ENCODE measurements around the gene TBX1. TPM values are rescaled to one million over a fixed set of nuclear protein-coding genes. Genes with fewer than 3 reads are reported as not detected.
"Not testable (repeated sequence)": the region's sequence is repeated elsewhere in the genome, so short reads cannot be mapped to it uniquely, and the experiment has no call there.

TBX1 gene
- total RNA-seq, 4 donors from 2014 or later = 1.4 to 2.5 (median 1.8) TPM

- DNase-seq (ENCODE audit: extremely low spot score) = no peak
- Histone ChIP-seq H3K4me3 (no peak overlapping the region), H3K27ac (replicated peaks in 1 of 4) (no peak overlapping the region), H3K36me3 (peaks cover 0 to 29% (median 26%) of the 10 kb centered on the region in 4 donors), H3K4me1 (peaks cover 31 to 46% (median 35%) of the 10 kb centered on the region in 4 donors), H3K9me3 (no peaks in the 10 kb centered on the region), H3K27me3 (peaks cover 0 to 76% (median 5%) of the 10 kb centered on the region in 4 donors)
- TF ChIP-seq CTCF (IDR thresholded peaks at IDR 0.05) (no peak), EP300 (IDR thresholded peaks at IDR 0.05) (no peak), POLR2AphosphoS5 (IDR thresholded peaks at IDR 0.05) (no peak), POLR2A (IDR thresholded peaks at IDR 0.05; ENCODE audit: low read depth) (no peak)
- intact Hi-C loops (cut with DNase I) = no loop called here
- 98% methylated on average over 8 of the region's 15 CpGs for WGBS
These were observed 37.7 kb upstream of the TBX1 start for GRCh38 chr22:19722982-19723231.

- no peak for DNase-seq (ENCODE audit: extremely low spot score)
- TF ChIP-seq POLR2A (IDR thresholded peaks at IDR 0.05; ENCODE audit: low read depth) = no peak
- TF ChIP-seq CTCF (IDR thresholded peaks at IDR 0.05) = no peak
- no peak for TF ChIP-seq EP300 (IDR thresholded peaks at IDR 0.05)
- no peak for TF ChIP-seq POLR2AphosphoS5 (IDR thresholded peaks at IDR 0.05)
- peaks cover 0 to 73% (median 5%) of the 10 kb centered on the region in 4 donors for H3K27me3 ChIP-seq
- H3K9me3 ChIP-seq = no peaks in the 10 kb centered on the region
- H3K27ac ChIP-seq (replicated peaks in 1 of 4) = no peak within 1 kb of the TSS
- H3K4me1 ChIP-seq = peaks cover 27 to 45% (median 32%) of the 10 kb centered on the region in 4 donors
- WGBS = 61% methylated on average over 33 of the region's 80 CpGs
- peak within 1 kb of the TSS; percentile 9 to 35 (median 24) for H3K4me3 ChIP-seq
- H3K36me3 ChIP-seq = peaks cover 0 to 29% (median 26%) of the 10 kb centered on the region in 4 donors
- intact Hi-C loops (cut with DNase I) = no loop called here
These were observed 37.2 kb upstream of the TBX1 start, which contains the start of gene GP1BB for GRCh38 chr22:19723232-19723982. Gene GP1BB (plus strand): TSS chr22:19723539. CDS start chr22:19723570, 31 bp downstream.

- no peak for TF ChIP-seq CTCF (IDR thresholded peaks at IDR 0.05)
- TF ChIP-seq POLR2A (IDR thresholded peaks at IDR 0.05; ENCODE audit: low read depth) = no peak
- no peak for TF ChIP-seq EP300 (IDR thresholded peaks at IDR 0.05)
- no peak for TF ChIP-seq POLR2AphosphoS5 (IDR thresholded peaks at IDR 0.05)
- intact Hi-C loops (cut with DNase I) = no loop called here
- H3K4me3 ChIP-seq = peak overlapping the region; percentile 9 to 35 (median 24)
- 23% methylated on average over 35 of the region's 89 CpGs for WGBS
- peaks cover 0 to 29% (median 26%) of the 10 kb centered on the region in 4 donors for H3K36me3 ChIP-seq
- peaks cover 0 to 65% (median 5%) of the 10 kb centered on the region in 4 donors for H3K27me3 ChIP-seq
- H3K9me3 ChIP-seq = no peaks in the 10 kb centered on the region
- no peak for DNase-seq (ENCODE audit: extremely low spot score)
- peaks cover 19 to 38% (median 24%) of the 10 kb centered on the region in 4 donors for H3K4me1 ChIP-seq
- no peak overlapping the region for H3K27ac ChIP-seq (replicated peaks in 1 of 4)
These were observed 36.4 kb upstream of the TBX1 start for GRCh38 chr22:19723983-19724827.

DNA sequence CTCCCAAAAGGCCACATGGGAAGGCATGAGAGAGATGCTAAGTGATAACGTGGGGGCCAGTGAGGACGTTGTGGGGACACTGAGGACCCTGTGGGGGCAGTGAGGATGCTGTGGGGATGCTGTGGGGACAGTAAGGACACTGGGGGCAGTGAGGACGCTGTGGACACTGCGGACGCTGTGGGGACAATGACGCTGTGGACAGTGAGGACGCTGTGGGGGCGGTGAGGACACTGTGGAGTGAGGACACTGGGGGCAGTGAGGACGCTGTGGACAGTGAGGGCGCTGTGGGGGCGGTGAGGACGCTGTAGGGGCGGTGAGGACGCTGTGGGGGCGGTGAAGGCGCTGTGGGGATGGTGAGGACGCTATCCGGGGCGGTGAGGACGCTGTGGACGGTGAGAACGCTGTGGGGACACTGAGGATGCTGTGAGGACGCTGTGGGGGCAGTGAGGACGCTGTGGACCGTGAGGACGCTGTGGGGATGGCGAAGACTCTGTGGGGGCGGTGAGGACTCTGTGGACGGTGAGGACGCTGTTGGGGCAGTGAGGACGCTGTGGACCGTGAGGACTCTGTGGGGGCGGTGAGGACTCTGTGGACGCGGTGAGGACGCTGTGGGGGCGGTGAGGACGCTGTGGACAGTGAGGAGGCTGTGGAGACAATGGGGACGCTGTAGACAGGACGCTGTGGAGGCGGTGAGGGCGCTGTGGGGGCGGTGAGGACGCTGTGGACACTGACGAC lies 35.5 kb upstream of the TBX1 start:
- 70% methylated on average over 45 of the region's 45 CpGs for WGBS
- peaks cover 18 to 31% (median 20%) of the 10 kb centered on the region in 4 donors for H3K4me1 ChIP-seq
- peaks cover 0 to 26% (median 25%) of the 10 kb centered on the region in 4 donors for H3K36me3 ChIP-seq
- DNase-seq (ENCODE audit: extremely low spot score) = no peak
- H3K9me3 ChIP-seq = no peaks in the 10 kb centered on the region
- intact Hi-C loops (cut with DNase I) = no loop called here
- no peak overlapping the region for H3K27ac ChIP-seq (replicated peaks in 1 of 4)
- no peak overlapping the region for H3K4me3 ChIP-seq
- H3K27me3 ChIP-seq = peaks cover 0 to 56% (median 5%) of the 10 kb centered on the region in 4 donors
- no peak for TF ChIP-seq EP300 (IDR thresholded peaks at IDR 0.05)
- no peak for TF ChIP-seq POLR2A (IDR thresholded peaks at IDR 0.05; ENCODE audit: low read depth)
- no peak for TF ChIP-seq CTCF (IDR thresholded peaks at IDR 0.05)
- no peak for TF ChIP-seq POLR2AphosphoS5 (IDR thresholded peaks at IDR 0.05)

DNA sequence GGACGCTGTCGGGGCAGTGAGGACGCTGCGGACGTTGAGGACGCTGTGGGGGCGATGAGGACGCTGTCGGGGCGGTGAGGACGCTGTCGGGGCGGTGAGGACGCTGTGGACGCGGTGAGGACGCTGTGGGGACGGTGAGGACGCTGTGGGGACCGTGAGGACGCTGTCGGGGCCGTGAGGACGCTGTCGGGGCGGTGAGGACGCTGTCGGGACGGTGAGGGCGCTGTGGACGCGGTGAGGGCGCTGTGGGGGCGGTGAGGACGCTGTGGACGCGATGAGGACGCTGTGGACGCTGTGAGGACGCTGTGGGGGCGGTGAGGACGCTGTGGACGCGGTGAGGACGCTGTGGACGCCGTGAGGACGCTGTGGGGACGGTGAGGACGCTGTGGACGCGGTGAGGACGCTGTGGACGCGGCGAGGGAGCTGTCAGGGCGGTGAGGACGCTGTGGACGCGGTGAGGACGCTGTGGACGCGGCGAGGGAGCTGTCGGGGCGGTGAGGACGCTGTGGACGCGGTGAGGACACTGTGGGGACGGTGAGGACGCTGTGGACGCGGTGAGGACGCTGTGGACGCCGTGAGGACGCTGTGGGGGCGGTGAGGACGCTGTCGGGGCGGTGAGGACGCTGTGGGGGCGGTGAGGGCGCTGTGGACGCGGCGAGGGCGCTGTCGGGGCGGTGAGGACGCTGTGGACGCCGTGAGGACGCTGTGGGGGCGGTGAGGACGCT lies 34.4 kb upstream of the TBX1 start:
- Histone ChIP-seq H3K27me3 (peaks cover 0 to 53% (median 8%) of the 10 kb centered on the region in 4 donors), H3K36me3 (peaks cover 0 to 16% (median 14%) of the 10 kb centered on the region in 4 donors), H3K4me1 (peaks cover 22 to 31% (median 29%) of the 10 kb centered on the region in 4 donors)
- DNase-seq (ENCODE audit: extremely low spot score); intact Hi-C loops (cut with DNase I); H3K9me3 ChIP-seq; H3K27ac ChIP-seq (replicated peaks in 1 of 4); H3K4me3 ChIP-seq: not testable (repeated sequence)
- 85% methylated on average over 96 of the region's 96 CpGs for WGBS
